NCI-H2196 treated with DMSO at 0.1 percent for 48 hours (cell line): Measurements from ENCODE around the gene GFAP.
A peak's percentile ranks its signal among the peaks of the same experiment; 100 is the strongest.
"Not testable (repeated sequence)": the region's sequence is repeated elsewhere in the genome, so short reads cannot be mapped to it uniquely, and the experiment has no call there.

Experiments
- DNase-seq: peaks from one replicate; lab custom pipeline; 2025; ENCODE audit not compliant: unreplicated experiment; lab: John Stamatoyannopoulos, UW

Gene GFAP

GRCh38 chr17:44915321-44915726 lies at the start of gene GFAP:
Gene GFAP, minus strand, starts transcription at chr17:44915500. Its CDS starts 14 bp downstream, at chr17:44915486.
- no peak for DNase-seq

- DNase-seq: no peak
Observed at GRCh38 chr17:44961921-44962350, 46.6 kb upstream of the GFAP start.

GRCh38 chr17:44960691-44961090 lies 45.4 kb upstream of the GFAP start:
- peak; percentile 16 for DNase-seq

DNA sequence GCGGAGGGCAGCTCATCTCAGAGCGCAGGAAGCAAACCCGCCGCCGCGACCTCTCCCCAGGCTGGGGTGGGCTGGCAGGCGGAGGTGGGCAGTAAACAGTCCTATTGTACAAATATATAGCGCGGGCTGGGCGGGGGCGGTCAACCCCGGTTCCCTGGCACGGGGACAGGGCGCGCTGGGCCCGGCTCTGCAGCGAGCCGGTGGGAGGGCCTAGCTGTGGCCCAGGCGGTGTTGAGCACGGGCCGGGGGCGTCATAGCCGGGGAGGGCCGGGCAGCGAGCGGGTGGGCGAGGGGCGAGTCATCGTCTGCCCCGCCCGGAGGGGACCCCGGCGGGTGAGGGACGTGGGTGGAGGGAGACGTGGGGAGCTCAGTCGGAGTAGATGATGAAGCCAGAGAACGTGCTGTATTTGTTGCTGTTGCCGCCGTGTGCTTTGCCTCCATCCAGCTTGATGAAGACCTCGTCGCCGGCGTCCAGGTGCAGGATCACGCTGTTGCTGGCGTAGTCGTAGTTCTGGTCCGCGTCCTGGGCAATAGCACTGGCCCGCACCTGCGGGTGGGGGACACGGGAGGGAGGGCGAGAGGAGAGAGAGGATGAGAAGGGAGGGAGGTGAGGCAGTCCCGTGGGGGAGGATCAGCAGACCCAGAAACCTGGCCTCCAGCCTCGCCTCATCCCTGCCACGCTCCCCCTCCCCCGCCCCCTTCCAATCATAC lies 44.7 kb upstream of the GFAP start:
- no peak for DNase-seq

GRCh38 chr17:44956998-44957981 lies 42.0 kb upstream of the GFAP start:
- no peak for DNase-seq

DNA sequence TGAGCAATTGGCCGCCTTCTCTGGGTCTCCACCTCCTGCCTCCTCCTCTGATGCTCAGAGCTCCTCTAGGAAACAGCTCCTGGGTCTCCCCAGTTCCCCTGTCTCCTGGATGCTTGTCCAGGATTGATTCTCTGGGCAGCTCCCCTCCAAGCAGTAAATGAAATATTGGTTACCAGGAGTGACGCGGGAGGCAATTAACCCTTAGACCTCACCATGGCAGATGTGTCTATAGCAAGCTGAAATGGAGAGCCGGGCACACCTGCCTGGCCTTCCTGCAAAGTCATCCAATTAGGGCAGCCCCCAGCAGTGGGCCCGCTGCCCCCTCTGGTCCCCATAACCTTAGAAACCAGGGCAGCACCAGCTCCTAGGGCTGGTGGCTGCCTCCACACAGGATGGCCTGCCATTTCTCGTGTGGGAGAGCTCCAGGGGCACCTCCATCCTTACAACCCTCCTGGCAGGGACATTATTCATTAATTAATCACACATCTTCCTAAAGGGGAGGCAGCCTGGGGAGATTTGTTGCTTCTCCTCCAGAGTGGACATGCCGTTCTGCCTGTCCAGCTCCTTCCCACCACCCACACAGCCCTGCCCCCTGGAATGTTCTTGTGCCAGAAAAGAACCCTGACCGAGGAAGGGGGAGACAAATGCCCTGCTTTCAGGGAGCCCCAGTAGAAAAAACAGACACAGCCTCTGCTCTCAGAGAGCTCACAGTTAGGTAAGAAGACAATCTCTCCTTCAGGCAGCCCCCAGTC lies 40.5 kb upstream of the GFAP start:
- DNase-seq: no peak

DNA sequence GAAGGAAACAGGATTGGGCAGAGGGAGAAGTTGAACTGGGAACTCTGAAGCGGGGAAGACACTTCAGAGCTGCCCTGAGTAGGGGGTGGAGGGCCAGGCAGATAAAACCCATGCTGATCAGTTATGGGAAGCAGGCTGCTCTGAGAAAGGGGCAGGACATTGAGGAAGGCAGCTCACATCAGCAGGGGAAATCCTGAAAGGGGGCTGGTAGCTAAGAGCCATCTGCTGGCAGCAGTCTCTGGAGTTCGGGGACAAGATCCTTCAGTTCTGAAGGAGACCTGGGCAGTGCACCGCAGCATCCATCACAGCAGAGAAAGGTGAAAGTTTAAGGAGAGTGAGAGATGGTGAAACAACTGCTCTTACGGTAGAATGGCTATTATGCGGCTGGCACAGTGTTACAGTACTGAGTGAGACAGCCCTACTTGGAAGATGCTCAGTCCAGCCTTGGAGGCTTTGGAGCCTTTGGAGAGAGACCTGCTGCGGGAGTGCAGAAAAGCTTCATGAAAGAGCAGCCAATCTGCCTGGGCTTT lies 37.7 kb upstream of the GFAP start:
- no peak for DNase-seq

DNA sequence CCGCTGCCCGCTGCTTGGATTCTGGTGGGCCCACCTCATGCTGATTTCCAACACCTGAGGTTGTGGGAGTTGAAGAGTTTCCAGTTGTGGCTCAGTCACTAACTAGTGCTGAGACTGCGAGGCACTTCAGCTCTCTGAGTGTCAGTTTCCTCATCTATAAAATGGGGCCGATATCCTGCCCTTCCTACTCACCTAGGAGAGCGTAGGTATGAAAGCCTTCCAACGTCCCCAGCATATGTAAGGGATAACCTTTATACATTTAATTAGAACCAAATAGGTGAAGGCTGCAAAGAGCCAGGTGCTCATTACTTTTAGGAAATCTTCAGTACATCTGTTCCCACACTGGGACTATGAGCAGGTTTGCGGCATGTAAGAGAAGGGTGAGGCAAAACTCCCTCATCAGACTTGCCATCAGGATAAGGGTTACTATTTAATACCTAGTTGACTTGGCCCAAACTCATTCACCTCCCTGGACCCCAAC lies 33.1 kb upstream of the GFAP start:
- no peak for DNase-seq

DNA sequence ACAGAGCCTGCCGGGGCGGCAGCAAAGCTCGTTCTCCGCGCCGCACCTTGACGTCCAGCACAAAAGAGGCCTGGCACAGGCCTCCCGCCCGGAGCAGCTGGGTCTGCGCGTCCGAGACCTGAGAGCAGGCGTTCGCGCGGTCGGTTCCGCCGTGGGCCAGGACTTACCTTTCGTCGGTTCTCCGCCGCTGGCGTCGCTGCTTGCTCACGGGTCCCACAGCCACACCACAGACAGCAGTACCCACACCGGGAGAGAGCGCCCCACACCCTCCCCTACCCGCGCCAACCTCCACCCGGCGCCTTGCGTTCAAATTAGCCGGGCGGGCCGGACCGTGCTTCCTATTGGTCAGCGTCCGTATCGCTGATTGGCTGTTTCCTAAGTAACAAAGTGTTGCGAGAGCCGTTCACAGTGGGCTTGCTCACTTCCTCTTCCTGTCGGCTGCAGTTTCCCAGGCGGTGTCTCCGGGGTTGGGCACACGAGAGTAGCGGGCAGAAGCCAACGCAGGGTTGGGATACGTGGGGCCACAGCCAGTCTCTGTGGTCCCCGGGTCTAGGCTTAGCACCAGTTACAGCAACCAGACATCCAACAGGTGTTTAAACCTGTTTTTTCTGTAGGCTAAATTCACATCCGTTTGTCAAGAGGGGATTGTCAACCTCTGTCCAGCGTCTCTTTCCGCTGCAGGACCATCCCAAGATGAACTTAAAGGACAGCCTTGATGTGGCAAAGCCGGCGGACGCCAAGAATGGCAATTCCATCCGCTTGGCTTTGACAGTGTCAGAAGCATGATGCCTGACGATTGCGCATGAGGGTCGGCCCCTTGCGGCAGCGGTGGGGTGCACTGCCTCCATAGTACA lies 32.4 kb upstream of the GFAP start, which contains the start of gene KIF18B:
KIF18B (minus strand) TSS at position 313 of the 854 bp plus-strand sequence. CDS start 11,429 bp downstream, outside the sequence.
- peak; percentile 95 for DNase-seq

DNA sequence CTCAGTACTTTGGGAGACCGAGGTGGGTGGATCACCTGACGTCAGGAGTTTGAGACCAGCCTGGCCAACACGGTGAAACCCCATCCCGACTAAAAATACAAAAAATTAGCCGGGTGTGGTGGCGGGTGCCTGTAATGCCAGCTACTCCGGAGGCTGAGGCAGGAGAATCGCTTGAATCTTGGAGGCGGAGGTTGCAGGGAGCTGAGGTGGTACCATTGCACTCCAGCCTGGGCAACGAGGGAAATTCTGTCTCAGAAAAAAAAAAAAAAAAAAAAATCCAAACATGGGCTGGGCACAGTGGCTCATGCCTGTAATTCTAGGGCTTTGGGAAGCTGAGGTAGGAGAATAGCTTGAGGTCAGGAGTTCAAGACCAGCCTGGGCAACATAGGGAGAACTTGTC lies 30.4 kb upstream of the GFAP start:
- DNase-seq: not testable (repeated sequence)

DNA sequence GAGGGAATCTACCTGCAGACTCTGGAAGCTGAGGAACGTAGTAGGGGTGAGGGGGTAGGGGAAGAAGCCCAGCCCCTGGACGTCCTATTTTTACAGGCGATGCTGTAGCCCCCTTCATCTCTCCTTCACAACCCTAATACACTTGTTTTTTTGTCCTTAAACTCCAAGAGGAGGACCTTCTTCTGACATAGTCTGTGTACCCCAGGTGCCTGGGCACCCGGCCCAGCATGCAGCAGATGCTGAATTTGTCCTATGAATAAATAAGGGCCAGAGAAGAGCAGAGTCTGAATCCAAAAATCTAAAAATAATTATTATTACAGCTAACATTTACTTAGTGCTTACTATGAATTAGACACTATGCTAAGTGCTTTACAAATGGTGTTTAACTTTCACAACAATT lies 27.2 kb upstream of the GFAP start:
- DNase-seq: no peak

DNA sequence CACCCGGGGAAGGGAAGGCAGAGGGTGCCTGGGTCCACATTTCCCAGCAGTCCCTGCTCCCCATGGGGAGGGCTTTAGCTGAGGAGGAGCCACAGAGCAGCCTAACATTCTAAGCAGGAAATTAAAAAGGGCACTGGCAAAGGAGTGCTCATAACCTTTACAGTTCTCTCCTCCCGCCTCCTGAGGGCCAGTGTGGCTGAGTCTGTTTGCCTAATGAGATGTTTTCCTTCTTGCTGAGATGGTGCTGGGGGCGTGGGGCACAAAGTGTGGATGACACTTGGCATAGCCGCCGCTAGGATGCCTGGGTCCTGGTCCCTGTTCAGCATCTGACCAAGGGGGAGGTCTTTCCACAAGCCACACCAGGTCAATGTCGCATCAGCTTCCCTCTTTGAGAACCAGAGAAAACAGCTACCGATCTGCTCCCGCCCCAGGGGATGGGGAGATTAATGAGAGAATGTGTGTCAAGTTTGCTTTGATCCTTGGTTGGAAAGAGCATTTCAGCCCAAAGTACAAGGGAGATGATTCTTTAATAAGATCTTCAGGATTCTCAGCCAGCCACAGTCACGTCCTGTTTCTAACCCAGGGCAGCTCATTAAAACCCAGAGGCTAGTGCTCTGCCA lies 26.5 kb upstream of the GFAP start:
- no peak for DNase-seq

DNA sequence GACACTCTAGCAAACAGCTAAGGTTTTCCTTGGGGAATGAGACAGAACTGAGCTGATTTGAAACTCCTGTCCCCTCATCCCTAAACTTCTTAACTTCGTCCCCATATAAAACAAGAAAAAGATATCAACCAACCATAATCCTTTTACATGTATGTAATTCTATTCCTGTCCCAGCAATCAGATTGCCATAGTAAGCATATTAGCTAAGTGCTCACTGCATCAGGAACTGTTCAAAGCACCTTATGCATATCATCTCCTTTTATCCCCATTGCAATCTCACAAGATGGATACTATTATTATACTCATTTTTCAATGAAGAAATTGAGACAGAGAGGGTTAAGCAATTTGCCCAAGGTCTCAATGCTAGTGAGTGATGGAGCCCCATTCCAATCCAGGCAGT lies 25.5 kb upstream of the GFAP start:
- no peak for DNase-seq

GRCh38 chr17:44940317-44940716 lies 25.0 kb upstream of the GFAP start:
- DNase-seq: no peak

GRCh38 chr17:44935116-44935515 lies 19.8 kb upstream of the GFAP start:
- DNase-seq: no peak

DNA sequence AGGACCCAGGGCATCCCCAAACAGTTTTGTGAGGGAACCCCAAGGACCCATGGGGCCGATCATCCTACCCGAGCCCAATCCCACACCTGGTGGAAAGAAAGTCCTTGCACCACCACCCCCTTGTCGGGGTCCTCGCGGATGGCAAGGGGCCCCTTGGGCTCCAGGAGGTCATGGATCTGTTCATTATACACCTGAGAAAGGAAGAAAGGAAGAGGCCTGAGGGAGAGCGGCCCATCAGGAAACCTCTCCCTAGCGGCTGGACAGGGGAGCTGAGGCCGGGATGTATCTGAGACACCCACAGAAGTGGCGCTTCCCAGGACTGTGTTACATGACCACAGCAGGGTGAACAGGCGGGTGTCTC lies 19.4 kb upstream of the GFAP start:
- DNase-seq: no peak

DNA sequence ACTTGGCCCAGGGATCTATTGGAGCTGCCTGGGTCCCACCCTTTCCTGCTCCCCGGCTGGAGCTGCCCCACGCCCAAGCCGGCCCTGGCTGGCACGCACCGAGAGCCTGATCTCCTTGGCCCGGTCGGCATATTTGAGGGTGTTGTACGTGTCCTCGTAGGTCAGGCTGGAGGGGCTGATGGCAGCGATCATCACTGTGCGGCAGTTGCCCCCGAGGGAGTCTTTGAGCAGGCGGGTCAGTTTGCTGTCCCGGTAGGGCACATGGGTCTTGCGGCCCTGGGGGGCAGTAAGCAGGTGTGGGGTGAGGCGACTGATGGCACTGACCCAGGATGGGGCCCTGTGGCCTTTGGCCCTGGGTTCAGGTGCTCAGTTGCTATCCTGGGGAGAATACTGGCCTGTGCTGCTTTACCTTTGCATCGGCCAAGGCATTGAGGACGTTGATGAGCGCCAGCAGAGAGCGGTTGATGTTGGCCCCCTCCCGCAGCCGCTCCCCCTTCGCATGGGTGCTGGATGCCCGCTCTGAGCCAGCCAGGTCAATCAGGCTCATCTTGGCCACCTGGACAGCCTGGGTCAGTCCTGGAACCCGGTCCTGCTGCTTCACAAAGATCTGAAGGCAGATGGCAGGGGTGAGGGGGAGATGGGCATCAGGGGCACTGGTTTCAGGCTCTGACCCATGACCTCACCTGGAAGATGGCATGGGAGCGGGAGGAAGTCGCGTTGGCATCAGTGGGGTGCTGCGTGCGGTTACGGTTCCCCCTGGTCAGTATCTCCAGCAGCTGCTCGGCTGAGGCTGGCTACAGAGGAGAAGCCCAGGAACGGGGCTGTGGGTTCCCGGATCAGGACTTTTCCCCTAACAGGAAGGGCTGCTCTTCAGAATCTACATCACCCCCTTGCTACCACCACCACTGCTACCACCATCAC lies 18.8 kb upstream of the GFAP start:
- DNase-seq: no peak

DNA sequence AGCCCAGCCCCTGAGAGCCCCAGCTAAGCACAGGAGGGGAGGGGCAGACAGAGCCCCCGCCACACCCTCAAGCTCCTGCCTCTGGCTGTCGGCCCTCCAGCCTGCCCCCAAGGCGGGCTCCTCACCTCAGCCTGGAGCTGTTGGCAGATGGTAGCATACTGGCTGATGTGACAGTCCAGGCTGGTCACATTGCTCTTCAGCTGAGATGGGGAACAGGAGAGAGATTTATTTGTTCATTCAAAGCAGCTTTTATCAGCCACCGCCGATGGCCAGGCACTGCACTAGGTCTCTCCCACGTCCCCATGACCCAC lies 17.4 kb upstream of the GFAP start:
- DNase-seq: no peak
